GM21447 (cell line): ENCODE measurements around the gene REPS1.
"Not testable (repeated sequence)": the region's sequence is repeated elsewhere in the genome, so short reads cannot be mapped to it uniquely, and the experiment has no call there.

ENCODE experiments used
- ATAC-seq: cut with Tn5 transposase; IDR thresholded peaks from one replicate; pipeline ENCODE4 v1.9.1; 2021; ENCODE audit not compliant: unreplicated experiment

Gene REPS1

GRCh38 chr6:138971601-138972000 is 16.5 kb downstream of the REPS1 start:
- ATAC-seq: no peak

GRCh38 chr6:138970856-138971425 is 17.1 kb downstream of the REPS1 start:
- peak; percentile 66 for ATAC-seq

- no peak for ATAC-seq
Observed at GRCh38 chr6:138970159-138970558, 17.9 kb downstream of the REPS1 start.

GRCh38 chr6:138966870-138967269 is 21.2 kb downstream of the REPS1 start:
- no peak for ATAC-seq

- no peak for ATAC-seq
Observed at GRCh38 chr6:138965971-138966370, 22.1 kb downstream of the REPS1 start.

GRCh38 chr6:138965291-138965874 is 22.7 kb downstream of the REPS1 start:
- no peak for ATAC-seq

- no peak for ATAC-seq
Observed at GRCh38 chr6:138964012-138964411, 24.0 kb downstream of the REPS1 start.

GRCh38 chr6:138963531-138963930 is 24.5 kb downstream of the REPS1 start:
- no peak for ATAC-seq

GRCh38 chr6:138963119-138963518 is 24.9 kb downstream of the REPS1 start:
- ATAC-seq: no peak

GRCh38 chr6:138959521-138959920 is 28.5 kb downstream of the REPS1 start:
- no peak for ATAC-seq

GRCh38 chr6:138958595-138958994 is 29.5 kb downstream of the REPS1 start:
- no peak for ATAC-seq

- ATAC-seq: no peak
Observed at GRCh38 chr6:138957903-138958302, 30.1 kb downstream of the REPS1 start.

- no peak for ATAC-seq
Observed at GRCh38 chr6:138957484-138957883, 30.6 kb downstream of the REPS1 start.

- ATAC-seq: no peak
Observed at GRCh38 chr6:138956244-138956924, 31.7 kb downstream of the REPS1 start.

GRCh38 chr6:138955262-138955661 is 32.8 kb downstream of the REPS1 start:
- ATAC-seq: no peak

- no peak for ATAC-seq
Observed at GRCh38 chr6:138953451-138953850, 34.6 kb downstream of the REPS1 start.

GRCh38 chr6:138948546-138949179 is 39.4 kb downstream of the REPS1 start:
- ATAC-seq: no peak

GRCh38 chr6:138948004-138948403 is 40.0 kb downstream of the REPS1 start:
- ATAC-seq: no peak

GRCh38 chr6:138945354-138945753 is 42.7 kb downstream of the REPS1 start:
- no peak for ATAC-seq

GRCh38 chr6:138944412-138944811 is 43.6 kb downstream of the REPS1 start:
- ATAC-seq: no peak

- no peak for ATAC-seq
Observed at GRCh38 chr6:138943089-138943625, 44.9 kb downstream of the REPS1 start.

GRCh38 chr6:138936873-138937272 is 51.2 kb downstream of the REPS1 start:
- ATAC-seq: not testable (repeated sequence)
